ENCODE data around the gene ZFP57. TPM values are rescaled to one million over a fixed set of nuclear protein-coding genes. Genes with fewer than 3 reads are reported as not detected.

Gene ZFP57
- total and polyA plus RNA-seq, 2 experiments from 2014 or later = 0.59 to 0.84 TPM

- TF ChIP-seq POLR2AphosphoS5 (IDR thresholded peaks at IDR 0.05; ENCODE audit: low read depth) (no peak), STAT1 (IDR thresholded peaks at IDR 0.05; ENCODE audit: unreplicated experiment) (no peak), ZNF331 (CRISPR knock-in tag; IDR thresholded peaks at IDR 0.05; ENCODE audit: low read depth) (no peak), EZH2 (IDR thresholded peaks at IDR 0.05; ENCODE audit: low read depth, unreplicated experiment) (no peak), ZNF462 (CRISPR knock-in tag; IDR thresholded peaks at IDR 0.05) (no peak)
- Histone ChIP-seq H3K36me3 (ENCODE audit: insufficient read depth) (no peaks in the 10 kb centered on the region), H3K79me2 (replicated peaks; ENCODE audit: insufficient read depth) (no peaks in the 10 kb centered on the region), H3K27me3 (ENCODE audit: insufficient read depth) (no peaks in the 10 kb centered on the region), H2AFZ (no peak overlapping the region), H3K27ac (ENCODE audit: low read depth) (no peak overlapping the region), H3K4me2 (no peak overlapping the region), H3K4me1 (ENCODE audit: insufficient read depth) (peaks cover 21% of the 10 kb centered on the region), H3K4me3 (no peak overlapping the region), H3F3A (replicated peaks; ENCODE audit: low read depth) (peaks cover 13% of the 10 kb centered on the region), H3K9me2 (ENCODE audit: insufficient read depth) (peaks cover 13% of the 10 kb centered on the region), H4K20me1 (replicated peaks; ENCODE audit: insufficient read depth) (no peaks in the 10 kb centered on the region)
- Mint-ChIP-seq H3K9me3 (0 out of 3 replicates have a peak, but pooled peaks cover 2% of the 10 kb centered on the region), H3K4me1 (peaks cover 30% of the 10 kb centered on the region), H3K4me3 (no peak overlapping the region), H3K36me3 (ENCODE audit: low read depth) (no peaks in the 10 kb centered on the region; the same call in 2 of the 3 replicates), H3K27me3 (ENCODE audit: insufficient read depth, low read depth, poor library complexity) (peaks cover 9% of the 10 kb centered on the region), H3K27ac (no peak overlapping the region)
- no peak for ATAC-seq
- no peak for DNase-seq (ENCODE audit: low spot score)
Observed at GRCh38 chr6:29671026-29671425, 9.9 kb downstream of the ZFP57 start.

DNA sequence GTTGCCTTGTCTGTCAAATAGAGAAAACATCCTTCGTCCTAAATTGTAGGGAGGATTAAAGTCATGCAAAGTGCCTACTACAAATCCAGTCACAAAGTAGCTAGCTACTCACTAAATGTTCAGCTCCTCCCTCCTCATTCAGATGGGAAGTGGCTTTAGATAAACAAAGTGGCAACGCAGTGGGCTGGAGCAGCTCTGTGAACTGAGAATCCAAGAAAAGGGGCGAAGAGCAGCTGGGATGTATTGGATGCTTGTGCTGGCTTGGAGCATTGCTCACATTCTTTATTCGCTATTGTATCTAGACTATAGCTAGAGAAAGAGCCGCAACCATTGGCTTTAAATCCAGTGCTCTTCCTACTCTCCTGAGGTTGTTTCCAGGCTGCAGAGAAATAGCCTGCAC, 13.8 kb downstream of the ZFP57 start:
- no peaks in the 10 kb centered on the region for H3K9me3 Mint-ChIP-seq
- peaks cover 39% of the 10 kb centered on the region for H3K4me1 ChIP-seq (ENCODE audit: insufficient read depth)
- H4K20me1 ChIP-seq (replicated peaks; ENCODE audit: insufficient read depth) = no peaks in the 10 kb centered on the region
- H3K4me3 Mint-ChIP-seq = peak overlapping the region; percentile 1; the same call in 1 of the 3 replicates
- no peaks in the 10 kb centered on the region for H3K79me2 ChIP-seq (replicated peaks; ENCODE audit: insufficient read depth)
- no peak overlapping the region for H2AFZ ChIP-seq
- peak; percentile 86 for ATAC-seq
- H3K27me3 ChIP-seq (ENCODE audit: insufficient read depth) = no peaks in the 10 kb centered on the region
- peak; percentile 96 for DNase-seq (ENCODE audit: low spot score)
- peak overlapping the region; percentile 94 for H3K27ac Mint-ChIP-seq
- peaks cover 13% of the 10 kb centered on the region for H3F3A ChIP-seq (replicated peaks; ENCODE audit: low read depth)
- no peaks in the 10 kb centered on the region for H3K36me3 ChIP-seq (ENCODE audit: insufficient read depth)
- peaks cover 47% of the 10 kb centered on the region for H3K4me1 Mint-ChIP-seq
- peak overlapping the region; percentile 28 for H3K4me2 ChIP-seq
- H3K9me2 ChIP-seq (ENCODE audit: insufficient read depth) = no peaks in the 10 kb centered on the region
- no peaks in the 10 kb centered on the region; the same call in 2 of the 3 replicates for H3K36me3 Mint-ChIP-seq (ENCODE audit: low read depth)
- H3K27ac ChIP-seq (ENCODE audit: low read depth) = peak overlapping the region; percentile 97
- 0 out of 2 replicates have a peak, but pooled peaks have one; percentile 46 for TF ChIP-seq POLR2AphosphoS5 (IDR thresholded peaks at IDR 0.05; ENCODE audit: low read depth)
- TF ChIP-seq ZNF114 (CRISPR knock-in tag; IDR thresholded peaks at IDR 0.05) = no peak
- H3K27me3 Mint-ChIP-seq (ENCODE audit: insufficient read depth, low read depth, poor library complexity) = peaks cover 13% of the 10 kb centered on the region
- peak overlapping the region; percentile 19 for H3K4me3 ChIP-seq

All from GM23338 (cell line).